Cardiac septum (tissue), 1 donor: ENCODE results near the gene MTA2. TPM values are rescaled to one million over a fixed set of nuclear protein-coding genes. Genes with fewer than 3 reads are reported as not detected.
A peak's percentile ranks its signal among the peaks of the same experiment; 100 is the strongest.
"Not testable (repeated sequence)": the region's sequence is repeated elsewhere in the genome, so short reads cannot be mapped to it uniquely, and the experiment has no call there.

Source experiments
- DNase-seq: peaks from one replicate; pipeline ENCODE4 v3.0.0-alpha.2; 2020; ENCODE audit warnings: low spot score
- intact Hi-C: fragments of 100-400 bp; cut with DNase I; formaldehyde crosslinking; loops from one replicate; pipeline ENCODE4 v1.14.0; 2022
- long read RNA-seq: library from polyadenylated mRNA; unstranded; transcript quantifications from one replicate; pipeline ENCODE4 v2.0.0, GENCODE V29; 2021
- total RNA-seq: library from RNA; stranded (reverse); fragmentation: NEBNext Ultra II Directional; extraction: Animal tissue kit (Norgen Biotek cat#: 25700); gene quantifications from one replicate; pipeline ENCODE4 v1.2.1, GENCODE V29; 2021
- donor health status: DM: no; HTN: no; CAD: no.

Gene MTA2
- total RNA-seq, result 36.8 TPM
- long read RNA-seq, partial matches to known transcripts, result 3 of 8 reads
- long read RNA-seq, other reads (novel, unspliced or antisense), result 2 of 8 reads

- intact Hi-C loops, result no loop called here
- peak; percentile 98 for DNase-seq
These were observed at the start of gene MTA2 for GRCh38 chr11:62601372-62602140. Gene MTA2 (minus strand): TSS chr11:62601865. CDS start chr11:62601450, 415 bp downstream.

DNA sequence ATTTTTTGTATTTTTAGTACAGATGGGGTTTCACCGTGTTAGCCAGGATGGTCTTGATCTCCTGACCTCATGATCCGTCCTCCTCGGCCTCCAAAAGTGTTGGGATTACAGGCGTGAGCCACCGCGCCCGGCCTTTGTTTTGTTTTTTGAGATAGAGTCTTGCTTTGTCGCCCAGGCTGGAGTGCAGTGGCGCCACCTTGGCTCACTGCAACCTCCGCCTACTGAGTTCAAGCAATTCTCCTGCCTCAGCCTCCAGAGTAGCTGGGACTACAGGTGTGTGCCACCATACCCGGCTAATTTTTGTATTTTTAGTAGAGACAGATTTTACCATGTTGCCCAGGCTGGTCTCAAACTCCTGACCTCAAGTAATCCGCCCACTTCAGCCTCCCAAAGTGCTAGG lies 48.6 kb upstream of the MTA2 start:
- intact Hi-C loops, DNase-seq: not testable (repeated sequence)

GRCh38 chr11:62649486-62649885 lies 47.8 kb upstream of the MTA2 start:
- no peak for DNase-seq
- intact Hi-C loops, result no loop called here

- DNase-seq, result no peak
- intact Hi-C loops, result no loop called here
These were observed 47.3 kb upstream of the MTA2 start for GRCh38 chr11:62648967-62649364.

- intact Hi-C loops, result no loop called here
- DNase-seq, result no peak
These were observed 46.7 kb upstream of the MTA2 start for GRCh38 chr11:62648185-62648966.

DNA sequence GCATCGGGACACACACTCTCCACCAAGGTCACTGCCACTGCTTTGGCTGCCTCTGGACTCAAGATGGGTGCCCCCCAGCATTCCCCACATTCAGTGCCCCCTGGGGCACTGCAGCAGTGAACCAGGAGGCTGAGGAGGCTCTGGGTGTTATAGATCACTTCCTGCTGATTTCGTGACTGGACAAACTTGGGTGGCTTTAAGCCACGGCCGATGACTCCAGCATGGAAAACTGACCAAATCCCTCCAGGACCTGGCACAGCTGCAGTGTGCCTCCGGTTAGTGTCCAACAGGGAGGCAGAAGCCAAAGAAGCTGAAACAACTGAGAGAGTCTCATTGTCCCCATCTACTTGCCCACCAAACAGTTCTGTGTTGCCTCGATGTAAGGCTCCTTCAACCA lies 45.9 kb upstream of the MTA2 start:
- no peak for DNase-seq
- intact Hi-C loops, result loop anchor here (2.0 kb wide), 2 partner anchors 17 to 25 kb away; partner anchors contain the start of genes C11orf98 and CSKMT

DNA sequence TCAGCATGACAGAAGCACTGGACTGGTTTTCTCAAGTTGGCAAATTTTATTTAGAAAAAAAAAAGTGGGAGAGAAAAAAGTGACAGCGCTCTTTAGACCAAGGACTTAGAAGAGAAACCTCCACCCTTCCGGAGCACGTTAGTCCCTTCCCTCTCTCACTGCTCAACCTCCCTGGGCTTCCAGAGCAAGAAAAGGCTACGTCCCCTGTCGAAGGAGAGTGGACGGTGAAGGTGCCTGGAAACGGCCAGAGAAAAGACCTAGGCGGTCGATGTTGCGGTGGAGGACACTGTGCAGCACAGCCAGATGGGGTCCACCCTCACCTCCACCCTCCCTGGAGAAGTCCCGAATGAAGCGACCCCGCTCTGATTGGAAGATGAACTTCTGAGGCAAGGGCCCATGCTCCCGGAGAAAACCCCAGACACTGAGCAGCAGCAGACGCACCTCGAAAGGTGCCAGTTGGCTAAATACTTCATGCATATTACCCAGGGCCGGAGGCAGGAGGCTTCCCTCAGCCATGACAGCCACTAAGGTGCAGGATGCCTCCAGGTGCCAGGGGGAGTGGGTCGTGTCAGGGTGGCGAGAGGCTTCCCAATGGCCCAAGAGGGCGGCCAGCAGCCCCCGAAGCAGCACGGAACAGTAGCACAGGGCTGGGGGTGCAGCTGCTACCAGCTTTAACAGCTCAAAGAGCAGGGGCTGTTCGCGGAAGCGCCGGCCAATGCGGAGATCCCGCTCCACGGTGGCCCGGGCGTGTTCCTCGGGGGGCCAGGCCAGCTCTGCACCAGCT lies 45.4 kb upstream of the MTA2 start:
- intact Hi-C loops, result loop anchor here (2.0 kb wide), 2 partner anchors 18 to 24 kb away; partner anchors contain the start of genes C11orf98 and CSKMT
- no peak for DNase-seq

DNA sequence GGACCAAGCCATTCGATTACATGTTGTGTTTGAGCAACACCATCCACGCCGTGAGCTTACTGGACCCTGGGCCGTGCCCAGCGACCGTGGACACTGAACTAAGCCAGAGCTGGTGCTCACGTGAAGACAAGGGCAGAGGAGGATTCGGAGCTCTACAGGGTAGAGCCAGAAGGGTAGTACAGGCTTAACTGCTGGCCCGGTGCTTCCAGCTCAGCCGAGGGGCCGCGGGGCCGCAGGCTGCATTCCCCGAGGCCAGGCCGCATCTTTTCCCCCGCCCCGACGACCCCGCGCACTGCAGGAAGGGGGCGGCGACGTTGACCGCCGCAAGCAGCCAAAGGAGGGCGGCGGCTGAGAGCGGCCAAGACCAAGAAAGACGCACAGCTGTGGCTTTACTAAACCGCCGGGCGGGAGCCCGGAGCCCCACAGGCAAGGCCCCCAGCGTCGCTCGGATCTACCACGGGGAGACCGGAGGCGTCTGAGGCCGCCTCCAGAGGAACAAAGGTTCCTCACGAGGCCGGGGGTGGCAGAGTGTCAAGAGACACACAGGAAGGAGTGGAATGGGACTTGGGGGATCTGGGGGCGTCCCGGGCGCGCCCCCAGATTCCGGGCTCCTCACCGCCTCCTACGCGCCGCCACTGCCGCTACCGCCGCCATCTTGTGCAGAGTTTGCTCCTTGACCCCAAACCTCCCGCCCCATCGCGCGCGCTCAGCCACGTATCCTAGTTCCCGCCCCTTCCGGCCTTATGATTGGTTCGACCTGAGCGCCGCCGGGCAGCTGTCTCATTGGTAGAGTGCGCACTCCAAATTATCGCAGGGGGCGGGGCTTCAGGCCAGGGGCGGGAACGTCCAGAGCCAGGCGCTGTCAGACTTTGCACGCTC lies 44.5 kb upstream of the MTA2 start, which contains the start of gene GANAB:
Gene GANAB, minus strand, starts transcription at position 668 of the 879 bp plus-strand sequence. Its CDS starts 14 bp downstream, at position 654.
- intact Hi-C loops, result loop anchor here (2.0 kb wide), 2 partner anchors 19 to 23 kb away; partner anchors contain the start of genes C11orf98 and CSKMT

GRCh38 chr11:62645671-62645945 lies 43.9 kb upstream of the MTA2 start:
- intact Hi-C loops, result no loop called here
- no peak for DNase-seq

More for the DNA sequence above, 44.5 kb upstream of the MTA2 start, which contains the start of gene GANAB:
- DNase-seq, result peak; percentile 100

DNA sequence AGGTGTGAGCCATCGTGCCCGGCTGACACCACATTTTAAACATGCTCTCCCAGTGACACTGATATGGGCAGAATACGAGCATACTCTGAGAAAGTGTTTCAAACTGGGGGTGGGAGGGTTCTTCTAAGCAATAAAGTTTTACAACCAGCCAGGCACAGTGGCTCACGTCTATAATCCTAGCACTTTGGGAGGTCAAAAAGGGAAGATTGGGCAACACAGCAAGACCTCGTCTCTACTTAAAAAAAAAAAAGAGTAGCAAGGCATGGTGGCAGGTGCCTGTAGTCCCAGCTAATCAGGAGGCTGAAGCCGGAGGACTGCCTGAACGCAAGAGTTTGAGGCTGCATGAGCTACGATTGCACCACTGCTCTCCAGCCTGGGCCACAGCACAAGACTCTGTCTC lies 42.6 kb upstream of the MTA2 start:
- DNase-seq, result no peak
- intact Hi-C loops, result no loop called here

DNA sequence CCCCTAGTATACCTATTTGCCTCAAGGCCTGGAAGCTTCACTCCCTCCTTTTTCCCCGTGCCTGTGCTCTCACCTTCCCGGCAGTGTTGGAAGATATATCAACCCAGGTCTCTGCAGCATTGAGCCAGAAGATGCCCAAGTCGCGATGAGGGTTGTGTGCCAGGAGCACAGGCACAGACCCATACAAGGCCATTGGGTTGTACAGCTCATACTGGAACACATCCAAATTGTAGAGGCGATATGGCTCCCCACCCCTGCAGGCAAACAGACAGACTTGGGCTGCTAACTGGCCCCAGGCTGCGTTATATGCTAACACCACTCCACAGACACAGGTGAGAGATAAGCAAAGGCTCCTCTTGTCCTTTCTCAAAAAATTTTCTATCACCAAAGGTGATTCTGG lies 30.8 kb upstream of the MTA2 start:
- intact Hi-C loops, result loop anchor here (10.0 kb wide), 1 partner anchor 382 kb away; the partner anchor contains the start of gene SLC22A8
- DNase-seq, result no peak

- no peak for DNase-seq
- intact Hi-C loops, result no loop called here
These were observed 26.0 kb upstream of the MTA2 start for GRCh38 chr11:62627713-62628112.

GRCh38 chr11:62622476-62623089 lies 20.9 kb upstream of the MTA2 start:
- intact Hi-C loops, result loop anchor here (2.0 kb wide), 1 partner anchor 24 kb away; the partner anchor contains the start of gene GANAB
- DNase-seq, result no peak

- DNase-seq, result peak; percentile 98
- intact Hi-C loops, result loop anchor here (2.0 kb wide), 1 partner anchor 25 kb away; the partner anchor contains the start of gene GANAB
These were observed 20.2 kb upstream of the MTA2 start, which contains the start of gene B3GAT3 for GRCh38 chr11:62621567-62622470. Gene B3GAT3 (minus strand): TSS chr11:62621986. CDS start chr11:62621947, 39 bp downstream.

DNA sequence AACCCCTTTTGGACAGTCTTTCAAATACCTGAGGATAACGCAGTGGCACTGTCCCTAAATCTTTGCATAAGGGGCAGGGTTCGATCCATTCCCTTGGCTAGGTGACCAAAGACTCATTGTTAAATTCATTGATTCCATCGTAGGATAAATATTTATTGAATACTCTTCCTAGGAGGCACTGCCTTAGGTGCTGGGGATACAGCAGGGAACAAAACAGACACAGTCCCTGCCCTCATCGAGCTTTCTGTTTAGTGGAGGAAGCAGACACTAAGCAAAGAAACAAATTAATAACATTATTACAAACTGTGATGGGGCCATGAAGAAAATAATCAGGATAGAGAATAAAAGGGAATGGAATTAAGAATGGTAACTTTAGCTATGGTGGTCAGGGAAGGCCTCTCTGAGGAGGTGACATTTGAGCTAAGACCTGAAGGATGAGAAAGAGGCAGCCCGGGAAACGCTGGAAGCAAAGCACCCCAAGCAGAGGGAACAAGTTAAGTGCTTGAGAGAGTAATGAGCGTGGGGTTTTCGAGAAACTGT lies 19.4 kb upstream of the MTA2 start:
- DNase-seq, result no peak
- intact Hi-C loops, result no loop called here

- intact Hi-C loops, DNase-seq: not testable (repeated sequence)
These were observed 15.3 kb upstream of the MTA2 start for GRCh38 chr11:62616957-62617356.

- no peak for DNase-seq
- intact Hi-C loops, result no loop called here
These were observed 13.9 kb upstream of the MTA2 start for GRCh38 chr11:62615521-62615920.
